ENCODE results near the gene HCN1.
"Not testable (repeated sequence)": the region's sequence is repeated elsewhere in the genome, so short reads cannot be mapped to it uniquely, and the experiment has no call there.

The HCN1 gene

GRCh38 chr5:45617859-45618416, 78.2 kb downstream of the HCN1 start:
- no peak for DNase-seq (ENCODE audit: low read depth in 3 of 3)

GRCh38 chr5:45609661-45610060, 86.5 kb downstream of the HCN1 start:
- no peak for DNase-seq (ENCODE audit: low read depth in 3 of 3)

- no peak for DNase-seq (ENCODE audit: low read depth in 3 of 3)
These were observed 92.1 kb downstream of the HCN1 start for GRCh38 chr5:45604092-45604491.

- DNase-seq (ENCODE audit: low read depth in 3 of 3) = no peak
These were observed 94.8 kb downstream of the HCN1 start for GRCh38 chr5:45601424-45601823.

- DNase-seq (ENCODE audit: low read depth in 3 of 3) = no peak
These were observed 99.9 kb downstream of the HCN1 start for GRCh38 chr5:45596320-45596719.

- DNase-seq (ENCODE audit: low read depth in 3 of 3) = not testable (repeated sequence)
These were observed 110.2 kb downstream of the HCN1 start for GRCh38 chr5:45586001-45586400.

GRCh38 chr5:45578270-45578669, 117.9 kb downstream of the HCN1 start:
- DNase-seq (ENCODE audit: low read depth in 3 of 3) = no peak

GRCh38 chr5:45568813-45569212, 127.4 kb downstream of the HCN1 start:
- no peak for DNase-seq (ENCODE audit: low read depth in 3 of 3)

GRCh38 chr5:45542421-45542820, 153.8 kb downstream of the HCN1 start:
- DNase-seq (ENCODE audit: low read depth in 3 of 3) = no peak

- no peak for DNase-seq (ENCODE audit: low read depth in 3 of 3)
These were observed 162.5 kb downstream of the HCN1 start for GRCh38 chr5:45533663-45534062.

- DNase-seq (ENCODE audit: low read depth in 3 of 3) = no peak
These were observed 163.2 kb downstream of the HCN1 start for GRCh38 chr5:45532826-45533624.

- no peak for DNase-seq (ENCODE audit: low read depth in 3 of 3)
These were observed 175.1 kb downstream of the HCN1 start for GRCh38 chr5:45521067-45521466.

- no peak for DNase-seq (ENCODE audit: low read depth in 3 of 3)
These were observed 183.7 kb downstream of the HCN1 start for GRCh38 chr5:45512521-45512920.

- DNase-seq (ENCODE audit: low read depth in 3 of 3) = no peak
These were observed 186.8 kb downstream of the HCN1 start for GRCh38 chr5:45509371-45509770.

- DNase-seq (ENCODE audit: low read depth in 3 of 3) = no peak
These were observed 188.0 kb downstream of the HCN1 start for GRCh38 chr5:45508135-45508534.

GRCh38 chr5:45507178-45507577, 189.0 kb downstream of the HCN1 start:
- no peak for DNase-seq (ENCODE audit: low read depth in 3 of 3)

GRCh38 chr5:45499006-45499405, 197.2 kb downstream of the HCN1 start:
- DNase-seq (ENCODE audit: low read depth in 3 of 3) = not testable (repeated sequence)

- no peak for DNase-seq (ENCODE audit: low read depth in 3 of 3)
These were observed 204.8 kb downstream of the HCN1 start for GRCh38 chr5:45491368-45491767.

GRCh38 chr5:45484781-45485180, 211.4 kb downstream of the HCN1 start:
- DNase-seq (ENCODE audit: low read depth in 3 of 3) = no peak

- no peak for DNase-seq (ENCODE audit: low read depth in 3 of 3)
These were observed 242.1 kb downstream of the HCN1 start for GRCh38 chr5:45454114-45454513.

GRCh38 chr5:45444856-45445255, 251.3 kb downstream of the HCN1 start:
- not testable (repeated sequence) for DNase-seq (ENCODE audit: low read depth in 3 of 3)

- no peak for DNase-seq (ENCODE audit: low read depth in 3 of 3)
These were observed 255.7 kb downstream of the HCN1 start for GRCh38 chr5:45440466-45440865.

GRCh38 chr5:45437752-45438151, 258.4 kb downstream of the HCN1 start:
- no peak for DNase-seq (ENCODE audit: low read depth in 3 of 3)

Data from stimulated activated CD4-positive, alpha-beta T cell treated with anti-CD3 and anti-CD28 coated beads, TNF-alpha, amount 100 ng/mL, for 48 hours (primary cell).